Skeletal muscle tissue (tissue), 4 donors: Measurements from ENCODE around the gene MYO1E. TPM values are rescaled to one million over a fixed set of nuclear protein-coding genes. Genes with fewer than 3 reads are reported as not detected.
"Not testable (repeated sequence)": the region's sequence is repeated elsewhere in the genome, so short reads cannot be mapped to it uniquely, and the experiment has no call there.

ENCODE experiments used
- H3K27ac ChIP-seq: one replicate; pipeline ENCODE4 v1.7.0; 2013; ENCODE audit warnings: mild to moderate bottlenecking, low read depth, low read length, inconsistent platforms
- H3K27me3 ChIP-seq, 3 donors: one replicate each; pipeline ENCODE4 v1.7.0; 2013; ENCODE audit warnings: low read length in 3 of 3; ENCODE audit not compliant: control insufficient read depth in 3 of 3, insufficient read depth in 3 of 3
- H3K36me3 ChIP-seq, 3 donors: one replicate each; pipeline ENCODE4 v1.7.0; 2013; ENCODE audit warnings: low read length in 3 of 3; ENCODE audit not compliant: control insufficient read depth in 3 of 3, insufficient read depth in 3 of 3
- H3K4me1 ChIP-seq, 3 donors: one replicate each; pipeline ENCODE4 v1.7.0; 2013; ENCODE audit warnings: low read length in 3 of 3, mild to moderate bottlenecking in 3 of 3; ENCODE audit not compliant: control insufficient read depth in 3 of 3, insufficient read depth in 3 of 3
- H3K4me3 ChIP-seq, 3 donors: one replicate each; pipeline ENCODE4 v1.7.0; 2013; ENCODE audit warnings: low read length in 3 of 3
- H3K9ac ChIP-seq, 3 donors: one replicate each; pipeline ENCODE4 v1.7.0; 2013; ENCODE audit warnings: low read length in 3 of 3, mild to moderate bottlenecking in 3 of 3, moderate library complexity in 2 of 3, low read depth in 1 of 3
- H3K9me3 ChIP-seq, 3 donors: one replicate each; pipeline ENCODE4 v1.7.0; 2013; ENCODE audit warnings: low read length in 3 of 3; ENCODE audit not compliant: control insufficient read depth in 3 of 3
- total RNA-seq: library from RNA; depleted of rRNA; stranded (reverse); fragments of >200 nt; gene quantifications from one replicate; pipeline ENCODE4 v1.2.3, GENCODE V29; 2014
- donor health status: Osteomylitis.

MYO1E gene
- total RNA-seq, 1 donor from 2014 or later: 29.7 TPM

GRCh38 chr15:59401824-59402569, 29.3 kb upstream of the MYO1E start:
- Histone ChIP-seq H3K9ac (no peak overlapping the region), H3K9me3 (no peaks in the 10 kb centered on the region), H3K36me3 (no peaks in the 10 kb centered on the region), H3K27ac (no peak overlapping the region), H3K27me3 (peaks cover 0 to 3% (median 3%) of the 10 kb centered on the region in 3 donors), H3K4me1 (peaks cover 0 to 3% (median 2%) of the 10 kb centered on the region in 3 donors), H3K4me3 (no peak overlapping the region)

GRCh38 chr15:59401051-59401823, 28.6 kb upstream of the MYO1E start:
- not testable (repeated sequence) for H3K27me3 ChIP-seq, H3K9me3 ChIP-seq, H3K36me3 ChIP-seq, H3K27ac ChIP-seq, H3K9ac ChIP-seq, H3K4me1 ChIP-seq, H3K4me3 ChIP-seq

- Histone ChIP-seq H3K9me3 (no peaks in the 10 kb centered on the region), H3K9ac (no peak overlapping the region), H3K36me3 (no peaks in the 10 kb centered on the region), H3K27me3 (peaks cover 0 to 3% (median 3%) of the 10 kb centered on the region in 3 donors), H3K4me1 (peaks cover 0 to 3% (median 2%) of the 10 kb centered on the region in 3 donors), H3K27ac (no peak overlapping the region), H3K4me3 (no peak overlapping the region)
These were observed 27.6 kb upstream of the MYO1E start for GRCh38 chr15:59400103-59400813.

GRCh38 chr15:59399465-59400102, 26.9 kb upstream of the MYO1E start:
- peaks cover 0 to 3% (median 2%) of the 10 kb centered on the region in 3 donors for H3K4me1 ChIP-seq
- no peaks in the 10 kb centered on the region for H3K36me3 ChIP-seq
- H3K4me3 ChIP-seq: no peak overlapping the region
- peaks cover 0 to 3% (median 3%) of the 10 kb centered on the region in 3 donors for H3K27me3 ChIP-seq
- H3K9ac ChIP-seq: no peak overlapping the region
- no peaks in the 10 kb centered on the region for H3K9me3 ChIP-seq
- no peak overlapping the region for H3K27ac ChIP-seq

GRCh38 chr15:59398220-59398619, 25.5 kb upstream of the MYO1E start:
- peaks cover 0 to 3% (median 3%) of the 10 kb centered on the region in 3 donors for H3K27me3 ChIP-seq
- no peak overlapping the region for H3K9ac ChIP-seq
- H3K4me3 ChIP-seq: no peak overlapping the region
- no peaks in the 10 kb centered on the region for H3K9me3 ChIP-seq
- no peak overlapping the region for H3K27ac ChIP-seq
- no peaks in the 10 kb centered on the region for H3K36me3 ChIP-seq
- peaks cover 0 to 3% (median 2%) of the 10 kb centered on the region in 3 donors for H3K4me1 ChIP-seq

- Histone ChIP-seq H3K9me3 (no peaks in the 10 kb centered on the region), H3K27ac (no peak overlapping the region), H3K9ac (no peak overlapping the region), H3K4me1 (peaks cover 0 to 3% (median 2%) of the 10 kb centered on the region in 3 donors), H3K36me3 (no peaks in the 10 kb centered on the region), H3K4me3 (no peak overlapping the region), H3K27me3 (peaks cover 0 to 3% (median 3%) of the 10 kb centered on the region in 3 donors)
These were observed 24.0 kb upstream of the MYO1E start for GRCh38 chr15:59396679-59397078.

GRCh38 chr15:59396211-59396610, 23.5 kb upstream of the MYO1E start:
- peaks cover 0 to 3% (median 3%) of the 10 kb centered on the region in 3 donors for H3K27me3 ChIP-seq
- H3K9ac ChIP-seq: no peak overlapping the region
- no peaks in the 10 kb centered on the region for H3K36me3 ChIP-seq
- peaks cover 0 to 3% (median 2%) of the 10 kb centered on the region in 3 donors for H3K4me1 ChIP-seq
- H3K27ac ChIP-seq: no peak overlapping the region
- no peaks in the 10 kb centered on the region for H3K9me3 ChIP-seq
- no peak overlapping the region for H3K4me3 ChIP-seq

GRCh38 chr15:59394166-59394661, 21.5 kb upstream of the MYO1E start:
- Histone ChIP-seq H3K4me1 (peaks cover 0 to 2% (median 0%) of the 10 kb centered on the region in 3 donors), H3K9ac (no peak overlapping the region), H3K4me3 (no peak overlapping the region), H3K27me3 (no peaks in the 10 kb centered on the region), H3K9me3 (no peaks in the 10 kb centered on the region), H3K27ac (no peak overlapping the region), H3K36me3 (no peaks in the 10 kb centered on the region)

- no peak overlapping the region for H3K9ac ChIP-seq
- no peak overlapping the region for H3K27ac ChIP-seq
- no peak overlapping the region for H3K4me3 ChIP-seq
- H3K9me3 ChIP-seq: no peaks in the 10 kb centered on the region
- H3K36me3 ChIP-seq: no peaks in the 10 kb centered on the region
- no peaks in the 10 kb centered on the region for H3K27me3 ChIP-seq
- H3K4me1 ChIP-seq: no peaks in the 10 kb centered on the region
These were observed 19.6 kb upstream of the MYO1E start for GRCh38 chr15:59392299-59392698.
